GM12891 (cell line): Measurements from ENCODE around the gene FBXO5.
"Not testable (repeated sequence)": the region's sequence is repeated elsewhere in the genome, so short reads cannot be mapped to it uniquely, and the experiment has no call there.

Experiments used
- DNase-seq: peaks from one replicate; pipeline ENCODE4 v3.0.0; 2011; ENCODE audit warnings: low spot score; ENCODE audit not compliant: insufficient read length
- FAIRE-seq: peaks from 2 replicates; lab custom pipeline; 2011; peaks lifted over from hg19 to GRCh38; lab: Jason Lieb, UNC
- PAX5 ChIP-seq: IDR thresholded peaks from 2 replicates; pipeline ENCODE4 v1.6.1; 2011; ENCODE audit warnings: low read length, moderate library complexity, mild to moderate bottlenecking; ENCODE audit not compliant: insufficient read depth, severe bottlenecking
- POLR2A ChIP-seq: IDR thresholded peaks from 2 replicates; pipeline ENCODE4 v1.6.1; 2011; ENCODE audit warnings: low read depth, low read length, control low read depth
- POLR2AphosphoS5 ChIP-seq: IDR thresholded peaks from 2 replicates; pipeline ENCODE4 v1.6.1; 2011; ENCODE audit warnings: low read depth, low read length, control low read depth
- POU2F2 ChIP-seq: IDR thresholded peaks from 2 replicates; pipeline ENCODE4 v1.6.1; 2011; ENCODE audit warnings: low read depth, mild to moderate bottlenecking, control low read depth, low read length, moderate library complexity
- SPI1 ChIP-seq: IDR thresholded peaks from 2 replicates; pipeline ENCODE4 v1.6.1; 2011; ENCODE audit warnings: low read depth, low read length, control low read depth
- TAF1 ChIP-seq: IDR thresholded peaks from 2 replicates; pipeline ENCODE4 v1.6.1; 2011; ENCODE audit warnings: low read depth, low read length, control low read depth

FBXO5 gene

DNA sequence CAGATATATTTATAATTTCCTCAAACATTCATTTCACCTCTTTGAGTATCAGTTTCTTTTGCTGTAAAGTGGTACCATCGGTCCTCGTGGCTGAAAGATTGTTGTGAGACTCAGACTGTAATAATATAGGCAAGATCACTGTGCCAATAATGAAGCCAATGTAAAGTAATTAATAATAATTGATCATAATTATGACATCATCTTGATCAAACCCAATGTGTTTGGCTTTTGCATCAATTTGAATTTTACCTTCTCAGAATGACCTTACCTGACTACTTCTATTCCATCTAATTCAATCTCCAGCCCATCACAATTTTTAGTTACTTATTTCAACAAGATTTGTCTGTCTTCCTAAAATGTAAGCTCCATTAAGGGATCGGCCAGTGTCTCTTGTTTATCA, 35.5 kb upstream of the FBXO5 start:
- DNase-seq (no peak), FAIRE-seq (no peak)
- no peak for TF ChIP-seq POU2F2
- no peak for TF ChIP-seq SPI1
- TF ChIP-seq PAX5 = no peak
- TF ChIP-seq TAF1 = no peak
- TF ChIP-seq POLR2A = no peak
- no peak for TF ChIP-seq POLR2AphosphoS5

DNA sequence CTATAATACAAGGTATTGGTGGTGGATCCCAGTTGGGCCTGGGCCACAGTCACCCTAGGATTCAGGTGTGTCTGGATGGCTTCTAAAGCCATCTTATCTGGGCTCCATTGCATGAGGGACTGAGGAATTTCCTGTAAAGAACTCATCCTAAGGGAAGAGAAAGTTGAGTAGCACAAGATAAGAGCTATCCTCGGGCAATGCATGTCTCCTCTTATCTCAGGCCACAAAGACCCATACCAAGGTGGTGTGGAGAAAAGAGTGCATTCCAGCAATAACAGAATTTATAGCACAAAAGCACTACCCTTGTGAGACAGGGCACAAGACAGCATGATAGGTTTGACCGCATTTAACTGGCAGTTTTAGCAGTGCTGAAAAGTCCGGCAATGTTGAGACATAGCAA, 34.0 kb upstream of the FBXO5 start:
- DNase-seq (no peak), FAIRE-seq (no peak)
- no peak for TF ChIP-seq POU2F2
- TF ChIP-seq SPI1 = no peak
- TF ChIP-seq POLR2AphosphoS5 = no peak
- TF ChIP-seq PAX5 = no peak
- TF ChIP-seq POLR2A = no peak
- no peak for TF ChIP-seq TAF1

DNA sequence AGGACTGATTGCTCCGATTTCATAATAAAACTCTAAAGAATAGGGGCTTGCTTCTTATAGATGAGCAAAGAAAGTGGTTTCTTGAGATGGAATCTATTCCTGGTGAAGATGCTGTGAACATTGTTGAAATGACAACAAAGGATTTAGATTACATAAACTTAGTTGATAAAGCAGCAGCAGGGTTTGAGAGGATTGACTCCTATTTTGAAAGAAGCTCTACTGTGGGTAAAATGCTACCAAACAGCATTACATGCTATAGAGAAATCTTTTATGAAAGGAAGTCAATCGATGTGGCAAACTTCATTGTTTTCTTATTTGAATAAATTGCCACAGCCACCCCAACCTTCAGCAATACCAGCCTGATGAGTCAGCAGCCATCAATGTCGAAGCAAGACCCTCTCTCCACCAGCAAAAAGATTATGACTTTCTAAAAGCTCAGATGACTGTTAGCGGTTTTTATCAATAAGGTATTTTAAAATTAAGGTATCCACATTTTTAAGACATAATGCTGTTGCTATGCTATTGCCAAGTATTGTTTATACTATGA, 32.3 kb upstream of the FBXO5 start:
- FAIRE-seq = no peak
- no peak for TF ChIP-seq PAX5
- TF ChIP-seq POU2F2 = no peak
- no peak for TF ChIP-seq POLR2AphosphoS5
- no peak for TF ChIP-seq TAF1
- no peak for TF ChIP-seq SPI1
- no peak for TF ChIP-seq POLR2A
- no peak for DNase-seq

DNA sequence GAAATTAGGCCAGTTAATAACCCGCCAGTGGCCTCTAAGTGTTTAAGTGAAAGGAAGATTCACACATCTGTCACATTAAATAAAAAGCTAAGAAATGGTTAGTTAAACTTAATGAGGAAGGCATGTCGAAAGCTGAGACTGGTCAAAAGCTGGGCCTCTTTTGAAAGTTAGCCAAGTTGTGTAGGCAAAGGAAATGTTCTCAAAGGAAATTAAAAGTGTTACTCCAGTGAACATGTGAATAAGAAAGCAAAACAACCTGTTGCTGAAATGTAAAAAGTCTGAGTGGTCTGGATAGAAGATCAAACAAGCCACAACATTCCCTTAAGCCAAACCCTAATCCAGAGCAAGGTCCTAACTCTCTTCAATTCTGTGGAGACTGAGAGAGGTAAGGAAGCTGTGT, 30.6 kb upstream of the FBXO5 start:
- no peak for TF ChIP-seq POU2F2
- no peak for TF ChIP-seq SPI1
- TF ChIP-seq TAF1 = no peak
- TF ChIP-seq PAX5 = no peak
- no peak for TF ChIP-seq POLR2AphosphoS5
- TF ChIP-seq POLR2A = no peak
- DNase-seq = no peak
- FAIRE-seq = no peak

DNA sequence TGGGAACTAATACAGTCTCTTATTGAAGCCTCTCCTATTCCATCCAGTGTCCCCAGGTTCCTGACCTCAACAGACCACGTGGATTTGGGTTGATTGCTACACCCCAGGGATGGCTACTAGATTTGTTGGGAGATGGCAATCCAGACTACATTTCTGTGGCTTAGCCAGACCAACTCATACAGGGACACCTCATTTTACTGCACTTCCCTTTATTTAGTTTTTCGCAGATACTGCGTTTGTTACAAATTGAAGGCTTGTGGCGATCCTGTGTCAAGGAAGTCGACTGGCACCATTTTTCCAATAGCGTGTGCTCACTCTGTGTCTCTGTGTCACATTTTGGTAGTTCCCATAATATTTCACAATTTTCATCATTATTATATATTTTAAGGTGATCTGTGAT, 30.0 kb upstream of the FBXO5 start:
- FAIRE-seq = no peak
- no peak for TF ChIP-seq SPI1
- no peak for TF ChIP-seq TAF1
- no peak for TF ChIP-seq POU2F2
- TF ChIP-seq POLR2AphosphoS5 = no peak
- no peak for TF ChIP-seq PAX5
- no peak for TF ChIP-seq POLR2A
- no peak for DNase-seq

DNA sequence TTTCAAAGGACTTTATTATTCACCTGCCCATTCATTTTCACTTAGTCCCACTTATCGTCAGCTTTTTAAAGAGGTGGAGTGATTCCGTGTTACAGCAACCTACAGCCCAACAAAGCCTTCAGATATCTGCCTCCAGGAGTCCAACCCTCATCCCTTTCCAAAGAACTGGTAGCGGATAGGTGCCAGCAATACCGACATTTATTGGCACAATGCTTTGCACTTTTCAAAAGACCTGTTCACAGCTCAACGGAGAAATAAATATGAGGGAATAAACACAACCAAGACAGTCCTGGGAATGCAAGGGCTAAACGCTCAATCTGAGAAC, 20.5 kb upstream of the FBXO5 start:
- no peak for DNase-seq
- no peak for FAIRE-seq
- TF ChIP-seq POLR2A (no peak), SPI1 (no peak), TAF1 (no peak), PAX5 (no peak), POU2F2 (no peak), POLR2AphosphoS5 (no peak)

DNA sequence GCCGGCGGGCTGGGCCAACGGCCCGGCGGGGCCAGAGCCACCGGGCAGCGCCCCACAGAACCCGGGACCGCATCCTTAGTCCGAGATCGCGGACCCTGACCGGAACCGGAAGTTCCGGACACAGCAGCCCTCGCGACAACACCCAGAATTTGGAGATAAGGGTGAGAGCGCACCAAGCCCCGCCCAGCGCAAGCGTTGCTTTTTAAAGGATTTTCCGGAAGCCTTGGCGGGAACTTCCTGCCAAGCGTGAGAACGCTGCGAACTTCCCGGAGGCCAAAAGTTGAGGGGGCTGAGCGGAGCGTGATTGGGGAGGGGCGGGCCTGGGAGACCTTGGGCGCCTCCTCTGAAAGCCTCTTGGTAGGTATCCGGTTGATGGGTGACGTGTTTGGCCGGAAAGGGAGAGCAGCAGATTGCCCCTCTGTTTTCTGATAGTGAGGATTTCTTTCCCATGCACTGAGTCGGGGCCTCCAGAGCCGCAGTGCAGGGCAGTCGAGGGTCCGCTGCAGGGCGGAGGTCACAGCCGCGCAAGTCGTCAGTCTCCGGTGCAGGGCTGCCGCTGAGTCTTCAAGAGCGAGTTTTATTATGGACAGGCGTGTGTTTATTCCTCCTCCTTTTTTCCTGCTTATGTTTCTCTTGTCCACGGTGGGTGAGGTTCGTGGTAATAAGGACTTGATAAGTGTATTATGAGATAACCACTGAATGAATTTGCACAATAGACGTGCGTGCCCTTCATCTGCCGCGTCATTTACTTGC, 19.9 kb upstream of the FBXO5 start, which contains the start of gene MTRF1L:
MTRF1L (minus strand) TSS at position 97 of the 753 bp plus-strand sequence; CDS start at position 73, 24 bp downstream.
- DNase-seq = peak; percentile 66
- peak; percentile 97 for FAIRE-seq
- TF ChIP-seq POLR2AphosphoS5 = 0 out of 2 replicates have a peak, but pooled peaks have one; percentile 63
- TF ChIP-seq TAF1 = no peak
- peak; percentile 75 for TF ChIP-seq POLR2A
- TF ChIP-seq PAX5 = peak; percentile 22
- TF ChIP-seq SPI1 = 0 out of 2 replicates have a peak, but pooled peaks have one; percentile 24
- TF ChIP-seq POU2F2 = 0 out of 2 replicates have a peak, but pooled peaks have one; percentile 9

DNA sequence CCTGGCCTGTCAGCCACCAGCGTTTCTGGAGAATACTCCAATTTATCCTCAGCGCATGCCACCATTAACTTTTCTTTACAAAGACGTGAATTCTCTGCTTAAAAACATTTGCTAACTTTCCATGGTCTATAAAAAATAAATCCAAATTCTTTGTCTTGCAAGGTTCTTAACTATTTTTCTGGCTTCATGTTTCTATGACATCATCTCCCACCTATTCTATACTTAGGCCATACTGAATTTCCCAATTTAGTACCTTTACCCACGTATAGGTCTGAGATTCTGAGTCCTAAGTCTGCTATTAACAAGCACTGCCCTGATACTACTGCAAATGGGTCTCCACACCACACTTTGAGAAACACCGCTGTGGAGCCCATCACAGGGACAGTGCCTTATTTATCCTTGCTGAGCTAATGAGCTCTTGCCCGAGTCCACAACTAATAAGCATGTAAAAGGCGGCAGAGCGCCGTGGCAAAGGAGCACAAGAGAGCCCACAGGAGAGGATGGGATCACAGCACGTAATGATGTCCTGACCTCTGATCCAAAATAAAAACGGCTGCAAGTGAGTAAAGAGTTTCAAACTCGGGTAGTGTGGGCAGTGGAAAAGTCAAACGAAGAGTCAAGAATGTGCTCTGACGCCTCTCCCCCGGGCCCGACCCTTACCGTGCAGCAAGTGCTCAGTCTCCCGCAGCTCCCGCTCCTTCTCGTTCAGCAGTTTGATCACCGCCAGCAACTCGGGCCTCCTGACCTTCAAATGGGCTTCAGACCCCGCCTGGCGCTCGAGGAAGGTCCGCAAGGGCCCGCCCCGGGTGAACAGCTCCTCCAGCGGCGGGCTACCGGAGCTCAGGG, 19.1 kb upstream of the FBXO5 start:
- TF ChIP-seq SPI1 (no peak), POLR2AphosphoS5 (no peak), POLR2A (no peak), POU2F2 (no peak), TAF1 (no peak; the same call in 1 of the 2 replicates), PAX5 (no peak)
- DNase-seq = no peak
- no peak for FAIRE-seq

DNA sequence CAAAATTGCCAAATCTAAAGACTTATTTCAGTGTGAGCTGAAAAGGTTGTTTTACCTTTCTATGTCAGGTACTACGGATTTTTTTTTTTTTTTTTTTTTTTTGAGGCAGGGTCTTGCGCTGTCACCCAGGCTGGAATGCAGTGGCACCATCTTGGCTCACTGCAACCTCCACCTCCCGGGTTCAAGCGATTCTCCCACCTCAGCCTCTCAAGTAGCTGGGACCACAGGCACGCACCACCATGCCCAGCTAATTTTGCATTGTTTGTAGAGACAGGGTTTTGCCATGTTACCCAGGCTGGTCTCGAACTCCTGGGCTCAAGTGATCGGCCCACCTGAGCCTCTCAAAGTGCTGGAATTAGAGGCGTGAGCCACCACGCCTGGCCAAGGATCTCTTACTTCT, 17.9 kb upstream of the FBXO5 start:
- DNase-seq, FAIRE-seq: not testable (repeated sequence)
